Astrocyte of the spinal cord (primary cell): Measurements from ENCODE around the gene MTMR3.
"Not testable (repeated sequence)": the region's sequence is repeated elsewhere in the genome, so short reads cannot be mapped to it uniquely, and the experiment has no call there.

Experiments
- DNase-seq: peaks from one replicate; pipeline ENCODE4 v3.0.0; 2011; ENCODE audit warnings: low read depth, low spot score
- H3K4me3 ChIP-seq: 2 replicates; pipeline ENCODE4 v1.5.1; 2011; ENCODE audit warnings: low read depth, mild to moderate bottlenecking, low read length, moderate library complexity
- in situ Hi-C: cut with HindIII; loops from 2 replicates; pipeline ENCODE4 v1.10.0; 2017; ENCODE audit warnings: low sequenced_read_pairs
- TF ChIP-seq, protein P1 (sequence below): IDR thresholded peaks from 2 replicates; pipeline ENCODE4 v1.5.1; 2012; ENCODE audit warnings: low read depth, mild to moderate bottlenecking, low read length, inconsistent platforms

Gene MTMR3

DNA sequence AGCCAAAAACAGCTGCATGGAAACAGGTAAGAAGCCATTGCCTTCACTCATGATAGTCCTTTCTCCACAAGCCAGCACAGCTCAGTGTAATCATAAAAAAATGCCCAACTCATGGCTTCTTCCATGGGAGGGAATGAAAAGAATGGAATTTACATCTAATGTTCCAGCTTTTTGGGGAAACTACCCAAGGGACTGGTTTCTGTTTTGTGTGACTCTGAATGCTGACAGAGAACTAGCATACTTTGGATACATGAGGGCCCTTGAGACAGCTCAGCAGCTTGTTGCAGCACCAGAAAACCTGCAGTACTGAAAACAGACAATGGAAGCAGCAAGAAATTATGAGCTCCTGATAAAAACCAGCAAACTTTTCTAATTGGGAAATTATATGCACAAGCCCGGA is 173.0 kb downstream of the MTMR3 start:
- no peak for DNase-seq
- TF ChIP-seq, protein P1, sequence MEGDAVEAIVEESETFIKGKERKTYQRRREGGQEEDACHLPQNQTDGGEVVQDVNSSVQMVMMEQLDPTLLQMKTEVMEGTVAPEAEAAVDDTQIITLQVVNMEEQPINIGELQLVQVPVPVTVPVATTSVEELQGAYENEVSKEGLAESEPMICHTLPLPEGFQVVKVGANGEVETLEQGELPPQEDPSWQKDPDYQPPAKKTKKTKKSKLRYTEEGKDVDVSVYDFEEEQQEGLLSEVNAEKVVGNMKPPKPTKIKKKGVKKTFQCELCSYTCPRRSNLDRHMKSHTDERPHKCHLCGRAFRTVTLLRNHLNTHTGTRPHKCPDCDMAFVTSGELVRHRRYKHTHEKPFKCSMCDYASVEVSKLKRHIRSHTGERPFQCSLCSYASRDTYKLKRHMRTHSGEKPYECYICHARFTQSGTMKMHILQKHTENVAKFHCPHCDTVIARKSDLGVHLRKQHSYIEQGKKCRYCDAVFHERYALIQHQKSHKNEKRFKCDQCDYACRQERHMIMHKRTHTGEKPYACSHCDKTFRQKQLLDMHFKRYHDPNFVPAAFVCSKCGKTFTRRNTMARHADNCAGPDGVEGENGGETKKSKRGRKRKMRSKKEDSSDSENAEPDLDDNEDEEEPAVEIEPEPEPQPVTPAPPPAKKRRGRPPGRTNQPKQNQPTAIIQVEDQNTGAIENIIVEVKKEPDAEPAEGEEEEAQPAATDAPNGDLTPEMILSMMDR = no peak
- in situ Hi-C loops = no loop called here

DNA sequence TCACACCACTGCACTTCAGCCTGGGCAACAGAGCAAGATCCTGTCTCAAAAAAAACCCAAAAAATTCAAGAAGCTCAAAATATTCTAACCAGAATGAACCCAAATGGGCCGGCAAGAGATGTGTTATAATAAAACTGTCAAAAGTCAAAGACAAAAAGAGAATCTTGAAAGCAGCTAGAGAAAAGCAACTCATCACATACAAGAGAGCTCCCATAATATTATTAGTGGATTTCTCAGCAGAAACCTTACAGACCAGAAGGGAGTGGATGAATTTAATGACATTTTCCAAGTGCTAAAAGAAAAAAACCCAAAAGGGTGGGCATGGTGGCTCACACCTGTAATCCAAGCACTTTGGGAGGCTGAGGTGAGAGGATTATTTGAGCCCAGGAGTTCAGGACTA is 174.4 kb downstream of the MTMR3 start:
- H3K4me3 ChIP-seq = no peak overlapping the region
- no peak for DNase-seq
- TF ChIP-seq, protein P1 = no peak
- in situ Hi-C loops = no loop called here

More for the DNA sequence above, 173.0 kb downstream of the MTMR3 start:
- H3K4me3 ChIP-seq = no peak overlapping the region

DNA sequence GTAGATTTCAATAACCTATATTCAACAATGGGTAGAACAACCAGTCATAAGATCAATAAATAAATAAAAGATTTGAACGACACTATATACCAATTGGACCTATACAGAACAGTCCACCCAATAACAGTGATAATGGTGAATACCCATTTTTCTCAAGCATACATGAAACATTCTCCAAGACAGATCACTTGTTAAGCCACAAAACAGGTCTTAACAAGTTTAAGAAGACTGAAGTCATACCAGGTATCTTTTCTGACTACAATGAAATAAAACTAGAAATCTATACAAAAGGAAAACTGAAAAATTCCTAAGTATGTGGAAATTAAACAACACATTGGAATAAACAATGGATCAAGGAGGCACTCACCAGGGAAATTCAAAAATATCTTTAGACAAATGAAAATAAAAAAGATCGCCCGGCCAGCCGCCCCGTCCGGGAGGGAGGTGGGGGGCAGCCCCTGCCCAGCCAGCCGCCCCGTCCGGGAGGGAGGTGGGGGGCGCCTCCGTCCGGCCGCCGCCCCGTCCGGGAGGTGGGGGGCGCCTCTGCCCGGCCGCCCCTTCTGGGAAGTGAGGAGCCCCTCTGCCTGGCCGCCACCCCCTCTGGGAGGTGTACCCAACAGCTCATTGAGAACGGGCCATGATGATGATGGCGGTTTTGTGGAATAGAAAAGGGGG is 176.5 kb downstream of the MTMR3 start:
- DNase-seq, in situ Hi-C loops, H3K4me3 ChIP-seq: not testable (repeated sequence)

DNA sequence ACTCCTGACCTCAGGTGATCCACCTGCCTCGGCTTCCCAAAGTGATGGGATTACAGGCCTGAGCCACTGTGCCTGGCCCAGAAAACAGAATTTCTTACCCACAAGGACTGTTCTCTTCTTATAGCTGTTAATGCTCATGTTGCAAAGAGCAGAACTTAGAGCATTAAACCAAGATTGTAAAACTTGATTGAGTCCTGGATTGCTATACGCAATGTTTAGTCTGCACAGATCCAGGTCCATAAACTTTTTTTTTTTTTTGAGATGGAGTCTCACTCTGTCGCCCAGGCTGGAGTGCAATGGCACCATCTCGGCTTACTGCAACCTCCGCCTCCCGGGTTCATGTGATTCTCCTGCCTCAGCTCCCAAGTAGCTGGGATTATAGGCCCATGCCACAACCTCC is 178.1 kb downstream of the MTMR3 start:
- in situ Hi-C loops, H3K4me3 ChIP-seq, DNase-seq: not testable (repeated sequence)

DNA sequence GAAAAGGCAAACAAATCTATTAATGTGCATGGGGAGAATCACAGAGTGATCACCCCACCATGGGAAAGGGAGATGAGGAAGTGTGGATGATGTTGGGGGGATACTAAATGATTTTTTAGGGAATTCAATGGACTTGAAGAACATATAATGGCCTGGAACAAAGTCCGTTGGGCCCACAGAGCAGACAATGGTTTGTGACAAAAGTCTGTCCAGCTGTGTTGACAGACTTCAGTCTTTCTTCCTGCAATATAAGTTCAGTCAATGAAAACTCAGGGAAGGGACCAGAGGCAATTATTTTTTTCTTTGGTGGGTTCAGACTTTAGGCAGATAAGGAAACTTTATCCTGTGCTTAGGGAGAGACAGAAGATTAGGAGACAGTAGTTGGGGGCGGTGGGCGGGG is 179.3 kb downstream of the MTMR3 start:
- in situ Hi-C loops = no loop called here
- TF ChIP-seq, protein P1 = no peak
- H3K4me3 ChIP-seq = no peak overlapping the region

DNA sequence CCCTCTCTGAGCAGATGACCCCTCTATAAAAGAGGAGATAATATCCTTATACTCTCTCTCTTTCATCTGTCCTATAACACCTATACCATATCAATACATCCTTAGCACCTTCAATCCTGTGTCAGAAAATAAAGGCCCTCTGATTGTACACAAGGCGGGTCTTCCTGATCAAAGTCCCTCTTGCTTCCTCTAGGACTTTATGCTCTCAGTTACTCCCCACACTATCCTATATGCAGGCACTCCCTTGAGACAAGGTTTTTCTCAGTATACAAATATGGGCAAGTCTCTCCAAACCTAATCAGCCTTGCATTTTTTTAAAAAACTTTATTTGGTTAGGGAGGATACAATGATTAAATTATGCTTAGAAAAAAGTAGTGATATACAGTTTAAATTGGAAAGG is 180.0 kb downstream of the MTMR3 start:
- TF ChIP-seq, protein P1 = no peak
- H3K4me3 ChIP-seq = no peak overlapping the region
- no peak for DNase-seq
- in situ Hi-C loops = no loop called here

More for the DNA sequence above, 179.3 kb downstream of the MTMR3 start:
- DNase-seq = no peak

DNA sequence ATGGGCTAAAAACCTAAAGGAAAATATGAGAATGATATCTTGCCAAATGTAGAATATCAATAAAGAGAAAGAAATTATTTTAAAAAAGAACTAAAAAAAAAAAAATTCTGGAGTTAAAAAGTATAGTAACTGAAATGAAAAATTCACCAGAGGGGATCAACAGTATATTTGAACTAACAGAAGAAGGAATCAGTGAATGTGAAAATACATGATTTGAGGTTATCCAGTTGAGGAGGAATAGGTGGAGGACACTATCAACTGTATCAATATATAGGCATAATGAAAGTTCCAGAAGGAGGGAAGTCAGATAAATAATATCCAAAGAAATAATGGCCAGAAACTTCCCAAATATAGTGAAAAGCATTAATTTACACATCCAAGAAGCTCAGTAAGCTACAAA is 181.2 kb downstream of the MTMR3 start:
- TF ChIP-seq, protein P1 = no peak
- H3K4me3 ChIP-seq = no peak overlapping the region
- in situ Hi-C loops = no loop called here
- DNase-seq = no peak

DNA sequence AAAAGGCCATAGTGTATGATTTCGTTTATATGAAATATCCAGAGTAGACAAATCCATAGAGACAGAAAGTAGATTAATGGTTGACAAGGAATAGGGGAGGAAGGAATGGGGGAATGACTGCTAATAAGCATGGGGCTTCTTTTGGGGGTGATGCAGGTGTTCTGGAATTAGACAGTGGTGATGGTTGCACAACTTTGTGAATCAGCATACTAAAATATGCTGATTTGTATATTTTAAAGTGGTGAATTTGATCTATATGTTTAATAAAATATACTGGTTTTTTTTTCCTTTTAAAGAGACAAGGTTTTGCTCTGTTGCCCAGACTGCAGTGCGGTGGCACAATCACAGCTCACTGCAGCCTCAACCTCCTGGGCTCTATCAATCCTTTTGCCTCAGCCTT is 190.8 kb downstream of the MTMR3 start:
- in situ Hi-C loops = no loop called here
- DNase-seq = no peak
- no peak overlapping the region for H3K4me3 ChIP-seq
- TF ChIP-seq, protein P1 = no peak
